A549 (cell line): ENCODE measurements around the gene IGF2BP3. TPM values are rescaled to one million over a fixed set of nuclear protein-coding genes. Genes with fewer than 3 reads are reported as not detected.

Experiments used
- ATAC-seq, 2 experiments: fragments of 200-7000 bp in 1 of 2; fragments of >200 bp in 1 of 2; cut with Nextera tagmentation in 1 of 2; cut with Tn5 transposase in 1 of 2; 3 replicates each; pipeline versions ENCODE4 v1.8.0 to v1.9.1; 2018 to 2020; ENCODE audit warnings: mild to moderate bottlenecking in 1 of 2, moderate library complexity in 1 of 2
- CTCF ChIA-PET: fragments of 300-600 bp; sonication (Branson Sonifier 250); formaldehyde crosslinking; extraction: SDS; loops from one replicate; lab custom pipeline; 2021; ENCODE audit warnings: antibody characterized with exemption, inconsistent platforms; lab: Yijun Ruan, JAX
- POLR2A ChIA-PET: fragments of 350-600 bp; formaldehyde crosslinking; extraction: SDS; loops from one replicate; lab custom pipeline; 2021; ENCODE audit warnings: antibody characterized with exemption, inconsistent platforms; lab: Yijun Ruan, JAX
- DNase-seq, 2 experiments: peaks; one replicate each; pipeline versions ENCODE4 v3.0.0 to v3.0.0-alpha.2; 2011 to 2016; ENCODE audit warnings: low read depth in 1 of 2, low spot score in 1 of 2
- FAIRE-seq: peaks from 2 replicates; lab custom pipeline; 2011; peaks lifted over from hg19 to GRCh38; lab: Jason Lieb, UNC
- H3K27ac ChIP-seq, 2 experiments: fragments of >200 bp; sonication (Bioruptor Twin); formaldehyde crosslinking; 3 replicates each; pipeline ENCODE4 v1.5.1; 2016 to 2017
- H3K4me1 ChIP-seq: fragments of >200 bp; sonication (Bioruptor Twin); formaldehyde crosslinking; 3 replicates; pipeline ENCODE4 v1.6.1; 2016
- H3K4me2 ChIP-seq: fragments of >200 bp; sonication (Bioruptor Twin); formaldehyde crosslinking; 3 replicates; pipeline ENCODE4 v1.6.1; 2016
- H3K4me3 ChIP-seq: fragments of >200 bp; sonication (Bioruptor Twin); formaldehyde crosslinking; 3 replicates; pipeline ENCODE4 v1.5.1; 2016
- H3K9me3 ChIP-seq: fragments of >200 bp; sonication (Bioruptor Twin); formaldehyde crosslinking; 3 replicates; pipeline ENCODE4 v1.6.1; 2016
- BCL3 ChIP-seq: fragments of >200 bp; sonication (Bioruptor Twin); formaldehyde crosslinking; IDR thresholded peaks from 3 replicates; pipeline ENCODE4 v1.6.1; 2016
- BHLHE40 ChIP-seq: IDR thresholded peaks from 2 replicates; pipeline ENCODE4 v1.6.1; 2012; ENCODE audit warnings: low read depth, low read length, inconsistent platforms
- CEBPB ChIP-seq, 2 experiments: fragments of >200 bp in 1 of 2; sonication (Bioruptor Twin) in 1 of 2; formaldehyde crosslinking in 1 of 2; IDR thresholded peaks; 2 replicates each; pipeline ENCODE4 v1.6.1; 2012 to 2016
- CHD4 ChIP-seq: fragments of 200-600 bp; sonication (generic); IDR thresholded peaks from 2 replicates; pipeline ENCODE4 v1.6.1; 2016; ENCODE audit warnings: antibody characterized with exemption, mild to moderate bottlenecking, borderline replicate concordance
- EP300 ChIP-seq, 2 experiments: fragments of >200 bp; sonication (Bioruptor Twin); formaldehyde crosslinking; IDR thresholded peaks; 2 replicates in 1 of 2; 3 replicates in 1 of 2; pipeline ENCODE4 v1.6.1; 2016 to 2017
- FOSL2 ChIP-seq, 2 experiments: fragments of 450-650 bp in 1 of 2; fragments of >200 bp in 1 of 2; sonication (Bioruptor Twin) in 1 of 2; formaldehyde crosslinking; IDR thresholded peaks; 2 replicates each; pipeline versions ENCODE4 v1.5.0 to v1.6.1; 2016 to 2020; ENCODE audit warnings: mild to moderate bottlenecking in 1 of 2, moderate library complexity in 1 of 2
- GATA3 ChIP-seq: IDR thresholded peaks from 2 replicates; pipeline ENCODE4 v1.6.1; 2012; ENCODE audit warnings: borderline replicate concordance
- HMGXB4 ChIP-seq: fragments of 250-450 bp; sonication (Bioruptor Pico); IDR thresholded peaks from 2 replicates; pipeline ENCODE4 v1.5.0; 2021; ENCODE audit warnings: mild to moderate bottlenecking, moderate library complexity, borderline replicate concordance
- HOXB13 ChIP-seq: fragments of 250-450 bp; sonication (Bioruptor Pico); IDR thresholded peaks from 2 replicates; pipeline ENCODE4 v1.5.0; 2020; ENCODE audit warnings: low read depth, mild to moderate bottlenecking, moderate library complexity
- JUNB ChIP-seq: fragments of >200 bp; sonication (Bioruptor Twin); formaldehyde crosslinking; IDR thresholded peaks from 2 replicates; pipeline ENCODE4 v1.6.1; 2016
- MAFK ChIP-seq: fragments of 450-650 bp; IDR thresholded peaks from 2 replicates; pipeline ENCODE4 v1.6.1; 2014; ENCODE audit not compliant: partially characterized antibody
- PHF8 ChIP-seq: fragments of 200-600 bp; sonication (generic); IDR thresholded peaks from 2 replicates; pipeline ENCODE4 v1.6.1; 2016; ENCODE audit warnings: low read depth, mild to moderate bottlenecking, antibody characterized with exemption, moderate library complexity, borderline replicate concordance
- POLR2A ChIP-seq: IDR thresholded peaks from 2 replicates; pipeline ENCODE4 v1.6.1; 2012; ENCODE audit warnings: mild to moderate bottlenecking, low read length
- SMC3 ChIP-seq: fragments of >200 bp; sonication (Bioruptor Twin); formaldehyde crosslinking; IDR thresholded peaks from 3 replicates; pipeline ENCODE4 v1.6.1; 2018; ENCODE audit warnings: inconsistent platforms
- USF2 ChIP-seq: fragments of 450-650 bp; IDR thresholded peaks from 2 replicates; pipeline ENCODE4 v1.6.1; 2014; ENCODE audit warnings: antibody characterized with exemption
- ZSCAN20 ChIP-seq: fragments of 250-450 bp; sonication (Bioruptor Pico); IDR thresholded peaks from 2 replicates; pipeline ENCODE4 v1.8.0; 2022; ENCODE audit warnings: mild to moderate bottlenecking, moderate library complexity
- WGBS: methylation state at CpG from one replicate; pipeline ENCODE4 v1.1.6; 2017; ENCODE audit errors: missing lambda C conversion rate; 5-methylcytosine and 5-hydroxymethylcytosine counted together
- polyA plus RNA-seq, 4 experiments: library from polyadenylated mRNA; depleted of rRNA in 3 of 4; stranded (reverse); fragments of >200 nt; fragmentation: RNase III in 1 of 4; extraction: RNeasy Plus Mini Kit Qiagen cat#74134 plus additional on column Dnase treatment in 1 of 4; gene quantifications; 2 replicates in 3 of 4; 3 replicates in 1 of 4; pipeline ENCODE4 v1.2.3, GENCODE V29; 2011 to 2017
- TF ChIP-seq, protein P1 (sequence below): IDR thresholded peaks from 2 replicates; pipeline ENCODE4 v1.6.1; 2012

Gene IGF2BP3
- polyA plus RNA-seq, 2 of the 4 experiments (the other 2 are of a cell fraction), result 26.7 to 62.0 TPM

DNA sequence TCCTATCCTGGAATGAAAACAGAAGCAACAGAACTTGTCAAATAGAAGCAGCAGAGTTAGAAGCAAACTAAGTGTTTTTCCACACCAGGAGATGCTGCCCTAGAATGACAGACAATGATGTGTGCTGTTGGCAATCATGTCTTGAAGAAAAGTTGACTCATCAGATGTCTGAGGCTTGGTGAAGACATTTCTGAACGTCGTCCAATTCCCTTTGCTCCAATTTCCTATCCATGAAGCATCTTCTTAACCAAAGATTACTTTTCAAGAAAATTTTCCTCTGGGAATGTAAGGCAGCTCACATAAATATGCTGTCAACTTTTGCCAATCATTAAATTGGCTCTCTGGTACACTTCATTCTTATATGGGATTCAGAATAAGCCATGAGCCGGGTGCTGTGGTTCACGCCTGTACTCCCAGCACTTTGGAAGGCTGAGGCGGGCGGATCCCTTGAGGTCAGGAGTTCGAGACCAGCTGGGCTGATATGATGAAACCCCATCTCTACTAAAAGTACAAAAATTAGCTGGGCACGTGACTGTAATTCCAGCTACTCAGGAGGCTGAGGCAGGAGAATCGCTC is 136.5 kb downstream of the IGF2BP3 start:
- ChIA-PET CTCF (interaction anchor here (0.6 to 4.0 kb wide), 12 partner anchors 13 to 187 kb away, joined by 3 to 21 read pairs (median 3); no protein-coding TSS in a partner anchor), POLR2A (interaction anchor here (0.7 to 2.8 kb wide), 2 partner anchors 34 to 61 kb away, joined by 3 to 18 read pairs; partner anchors contain the start of gene MALSU1)
- H3K27ac ChIP-seq, result peak overlapping the region; percentile 75 to 91
- H3K9me3 ChIP-seq, result peaks cover 21% of the 10 kb centered on the region
- TF ChIP-seq GATA3, result peak; percentile 82
- TF ChIP-seq USF2, result peak; percentile 51; the same call in 1 of the 2 replicates
- no peak for TF ChIP-seq ZSCAN20 (CRISPR knock-in tag)
- no peak for TF ChIP-seq PHF8
- peak; percentile 21 to 56; a peak in 3 of 5 replicates for TF ChIP-seq EP300 (IDR thresholded peaks at IDR 0.05)
- TF ChIP-seq HOXB13 (CRISPR knock-in tag), result no peak
- TF ChIP-seq FOSL2 (IDR thresholded peaks at IDR 0.05), result peak; percentile 86
- TF ChIP-seq FOSL2 (CRISPR knock-in tag; IDR thresholded peaks at IDR 0.05), result peak; percentile 89
- TF ChIP-seq JUNB, result peak; percentile 82
- peak; percentile 84 for TF ChIP-seq MAFK
- TF ChIP-seq CEBPB (IDR thresholded peaks at IDR 0.05), result peak; percentile 46 to 79; a peak in 3 of 4 replicates
- TF ChIP-seq, protein P1, sequence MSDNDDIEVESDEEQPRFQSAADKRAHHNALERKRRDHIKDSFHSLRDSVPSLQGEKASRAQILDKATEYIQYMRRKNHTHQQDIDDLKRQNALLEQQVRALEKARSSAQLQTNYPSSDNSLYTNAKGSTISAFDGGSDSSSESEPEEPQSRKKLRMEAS, result peak; percentile 57
- TF ChIP-seq BHLHE40, result 0 out of 2 replicates have a peak, but pooled peaks have one; percentile 13
- WGBS, result 10% methylated on average over 9 of the region's 9 CpGs
- peaks cover 39% of the 10 kb centered on the region for H3K4me1 ChIP-seq
- H3K4me3 ChIP-seq, result peak overlapping the region; percentile 26; the same call in 2 of the 3 replicates
- peak overlapping the region; percentile 88 for H3K4me2 ChIP-seq
- FAIRE-seq (peak; percentile 78), DNase-seq (peak; percentile 62 to 88), ATAC-seq (peak; percentile 78 to 81)

DNA sequence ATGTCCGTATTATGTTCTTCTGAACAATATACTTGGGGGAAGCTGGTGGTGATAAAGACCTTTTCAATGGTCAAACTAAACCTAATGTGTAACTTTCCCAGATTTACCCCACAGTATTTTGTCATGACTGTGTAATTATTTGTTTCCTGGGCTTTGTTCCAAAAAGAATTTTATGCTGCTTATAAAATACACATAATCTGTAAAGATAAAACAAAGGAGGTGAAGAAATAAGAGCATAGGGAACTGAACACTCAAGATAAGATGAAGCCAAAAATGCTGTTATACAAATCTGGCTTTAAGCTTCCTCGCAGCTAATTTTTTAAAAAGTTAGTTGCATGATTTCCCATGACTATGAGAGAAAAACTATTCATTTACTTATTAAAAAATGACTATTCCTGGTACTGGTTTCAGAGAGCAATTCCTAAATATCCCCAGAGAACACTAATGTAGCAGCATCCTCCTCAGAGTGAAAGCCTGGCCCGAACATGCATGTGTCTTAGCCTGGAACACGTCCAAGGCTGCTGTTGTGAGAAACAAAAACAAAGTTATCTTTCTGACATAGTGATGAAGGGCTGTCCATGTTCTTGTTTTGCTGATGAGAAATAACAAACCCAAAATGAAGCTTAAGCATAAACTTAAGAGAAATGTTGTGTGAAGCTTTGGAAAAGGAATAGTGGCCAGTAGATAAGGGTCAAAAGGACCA is 137.2 kb downstream of the IGF2BP3 start:
- peak; percentile 17 to 20; a peak in 3 of 6 replicates for ATAC-seq
- 13% methylated on average over 4 of the region's 4 CpGs for WGBS
- Histone ChIP-seq H3K27ac (peak overlapping the region; percentile 75 to 91), H3K9me3 (peaks cover 17% of the 10 kb centered on the region), H3K4me2 (peak overlapping the region; percentile 88), H3K4me3 (peak overlapping the region; percentile 23; the same call in 1 of the 3 replicates)
- CTCF ChIA-PET, result interaction anchor here (0.6 to 4.0 kb wide), 10 partner anchors 17 to 187 kb away, joined by 3 to 21 read pairs (median 3); no protein-coding TSS in a partner anchor
- TF ChIP-seq GATA3 (peak; percentile 83), CEBPB (IDR thresholded peaks at IDR 0.05) (peak; percentile 55 to 76; a peak in 3 of 4 replicates), POLR2A (no peak), MAFK (peak; percentile 9), HMGXB4 (CRISPR knock-in tag) (no peak), BCL3 (peak; percentile 71; the same call in 2 of the 3 replicates), SMC3 (no peak), BHLHE40 (no peak), EP300 (IDR thresholded peaks at IDR 0.05) (peak in 1 of 2 experiments; percentile 35; a peak in 2 of 5 replicates), JUNB (peak; percentile 64), CHD4 (no peak), FOSL2 (IDR thresholded peaks at IDR 0.05) (no peak), FOSL2 (CRISPR knock-in tag; IDR thresholded peaks at IDR 0.05) (peak; percentile 65)
- TF ChIP-seq, all 56 proteins: peak for 7
- peak in 1 of 2 experiments; percentile 65 for DNase-seq
- peaks cover 39% of the 10 kb centered on the region for H3K4me1 ChIP-seq
- POLR2A ChIA-PET, result interaction anchor here (0.7 to 2.8 kb wide), 2 partner anchors 34 to 60 kb away, joined by 3 to 18 read pairs; partner anchors contain the start of gene MALSU1
- FAIRE-seq, result no peak
